AG09309 (cell line): ENCODE measurements around the gene RAB20.
A peak's percentile ranks its signal among the peaks of the same experiment; 100 is the strongest.

ENCODE experiments used
- DNase-seq: peaks from one replicate; pipeline ENCODE4 v3.0.0-alpha.2; 2010; ENCODE audit warnings: low read depth
- H3K4me3 ChIP-seq: 2 replicates; pipeline ENCODE4 v1.5.1; 2011; ENCODE audit warnings: mild to moderate bottlenecking, low read depth, low read length, moderate library complexity; ENCODE audit not compliant: control insufficient read depth
- CTCF ChIP-seq: IDR thresholded peaks from 2 replicates; pipeline ENCODE4 v1.5.1; 2011; ENCODE audit warnings: mild to moderate bottlenecking, low read depth, low read length, inconsistent platforms; ENCODE audit not compliant: insufficient read depth, control insufficient read depth; ENCODE audit errors: missing control alignments

The RAB20 gene

GRCh38 chr13:110597041-110597689 lies 35.6 kb upstream of the RAB20 start:
- no peak overlapping the region for H3K4me3 ChIP-seq
- DNase-seq = no peak
- TF ChIP-seq CTCF = no peak

GRCh38 chr13:110593430-110594130 lies 32.1 kb upstream of the RAB20 start:
- H3K4me3 ChIP-seq = no peak overlapping the region
- peak; percentile 50 for TF ChIP-seq CTCF
- no peak for DNase-seq

- DNase-seq = no peak
- H3K4me3 ChIP-seq = no peak overlapping the region
- no peak for TF ChIP-seq CTCF
Measured at GRCh38 chr13:110592665-110593064, 31.1 kb upstream of the RAB20 start.

GRCh38 chr13:110590577-110590976 lies 29.1 kb upstream of the RAB20 start:
- no peak overlapping the region for H3K4me3 ChIP-seq
- TF ChIP-seq CTCF = no peak
- DNase-seq = no peak

- H3K4me3 ChIP-seq = no peak overlapping the region
- no peak for TF ChIP-seq CTCF
- DNase-seq = no peak
Measured at GRCh38 chr13:110589793-110590390, 28.4 kb upstream of the RAB20 start.

- no peak overlapping the region for H3K4me3 ChIP-seq
- DNase-seq = no peak
- TF ChIP-seq CTCF = no peak
Measured at GRCh38 chr13:110583178-110583865, 21.8 kb upstream of the RAB20 start.
